GM21737 (cell line): ENCODE measurements around the gene SREBF2.

Source experiments
- ATAC-seq: cut with Tn5 transposase; IDR thresholded peaks from one replicate; pipeline ENCODE4 v1.9.1; 2021; ENCODE audit warnings: mild to moderate bottlenecking, moderate library complexity; ENCODE audit not compliant: unreplicated experiment

Gene SREBF2

GRCh38 chr22:41906822-41907221 is 73.9 kb downstream of the SREBF2 start:
- ATAC-seq = no peak

- ATAC-seq = no peak
Measured at GRCh38 chr22:41907436-41908401, 74.8 kb downstream of the SREBF2 start.

GRCh38 chr22:41908411-41909309 is 75.8 kb downstream of the SREBF2 start:
- no peak for ATAC-seq

GRCh38 chr22:41909310-41910049 is 76.6 kb downstream of the SREBF2 start:
- ATAC-seq = no peak

GRCh38 chr22:41910050-41911000 is 77.4 kb downstream of the SREBF2 start:
- ATAC-seq = no peak

GRCh38 chr22:41911001-41911611 is 78.2 kb downstream of the SREBF2 start:
- ATAC-seq = no peak

GRCh38 chr22:41912338-41913039 is 79.6 kb downstream of the SREBF2 start:
- ATAC-seq = no peak

GRCh38 chr22:41913040-41913719 is 80.3 kb downstream of the SREBF2 start:
- no peak for ATAC-seq

GRCh38 chr22:41913842-41914534 is 81.1 kb downstream of the SREBF2 start:
- ATAC-seq = no peak

GRCh38 chr22:41914611-41915034 is 81.7 kb downstream of the SREBF2 start:
- ATAC-seq = no peak

GRCh38 chr22:41915035-41915785 is 82.3 kb downstream of the SREBF2 start, which contains the start of gene SHISA8:
Gene SHISA8, minus strand, starts transcription at chr22:41915074. Its CDS starts 407 bp downstream, at chr22:41914667.
- ATAC-seq = no peak

GRCh38 chr22:41915786-41916493 is 83.0 kb downstream of the SREBF2 start:
- ATAC-seq = no peak

GRCh38 chr22:41916745-41917358 is 83.9 kb downstream of the SREBF2 start:
- ATAC-seq = no peak

- no peak for ATAC-seq
Measured at GRCh38 chr22:41917375-41917902, 84.5 kb downstream of the SREBF2 start.
